ENCODE data around the gene MPPED1.

DNA sequence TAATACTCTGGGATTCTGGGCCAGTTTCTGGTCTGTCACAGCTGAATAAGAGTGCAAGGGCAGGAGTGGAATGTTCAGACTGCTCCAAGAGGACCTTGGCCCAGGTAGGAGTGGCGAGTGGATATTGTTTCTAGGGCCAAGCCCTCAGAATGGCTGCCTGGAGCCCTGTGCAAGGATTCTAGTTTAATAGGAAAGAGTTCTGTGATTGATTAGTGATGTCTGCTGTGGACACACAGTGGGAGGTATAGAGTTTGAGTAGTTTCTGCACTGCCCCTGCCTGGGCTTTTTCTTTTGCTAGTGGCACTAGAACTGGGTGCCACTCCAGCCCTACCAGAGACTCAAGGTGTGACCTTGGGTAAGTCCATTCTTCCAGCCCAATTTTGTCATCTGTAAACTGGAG is 9.7 kb upstream of the MPPED1 start:
- TF ChIP-seq TEAD1 (CRISPR knock-in tag; IDR thresholded peaks at IDR 0.05) (no peak), NR3C1 (CRISPR knock-in tag; conservative IDR thresholded peaks at IDR 0.05; ENCODE audit: low read depth) (no peak), CREB1 (CRISPR knock-in tag; IDR thresholded peaks at IDR 0.05) (no peak), NR2C2 (CRISPR knock-in tag; IDR thresholded peaks at IDR 0.05) (no peak), ZNF263 (CRISPR knock-in tag; IDR thresholded peaks at IDR 0.05; ENCODE audit: low read depth) (no peak)
- TF ChIP-seq, protein P1, sequence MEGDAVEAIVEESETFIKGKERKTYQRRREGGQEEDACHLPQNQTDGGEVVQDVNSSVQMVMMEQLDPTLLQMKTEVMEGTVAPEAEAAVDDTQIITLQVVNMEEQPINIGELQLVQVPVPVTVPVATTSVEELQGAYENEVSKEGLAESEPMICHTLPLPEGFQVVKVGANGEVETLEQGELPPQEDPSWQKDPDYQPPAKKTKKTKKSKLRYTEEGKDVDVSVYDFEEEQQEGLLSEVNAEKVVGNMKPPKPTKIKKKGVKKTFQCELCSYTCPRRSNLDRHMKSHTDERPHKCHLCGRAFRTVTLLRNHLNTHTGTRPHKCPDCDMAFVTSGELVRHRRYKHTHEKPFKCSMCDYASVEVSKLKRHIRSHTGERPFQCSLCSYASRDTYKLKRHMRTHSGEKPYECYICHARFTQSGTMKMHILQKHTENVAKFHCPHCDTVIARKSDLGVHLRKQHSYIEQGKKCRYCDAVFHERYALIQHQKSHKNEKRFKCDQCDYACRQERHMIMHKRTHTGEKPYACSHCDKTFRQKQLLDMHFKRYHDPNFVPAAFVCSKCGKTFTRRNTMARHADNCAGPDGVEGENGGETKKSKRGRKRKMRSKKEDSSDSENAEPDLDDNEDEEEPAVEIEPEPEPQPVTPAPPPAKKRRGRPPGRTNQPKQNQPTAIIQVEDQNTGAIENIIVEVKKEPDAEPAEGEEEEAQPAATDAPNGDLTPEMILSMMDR (IDR thresholded peaks at IDR 0.05): no peak
- TF ChIP-seq, protein P2, sequence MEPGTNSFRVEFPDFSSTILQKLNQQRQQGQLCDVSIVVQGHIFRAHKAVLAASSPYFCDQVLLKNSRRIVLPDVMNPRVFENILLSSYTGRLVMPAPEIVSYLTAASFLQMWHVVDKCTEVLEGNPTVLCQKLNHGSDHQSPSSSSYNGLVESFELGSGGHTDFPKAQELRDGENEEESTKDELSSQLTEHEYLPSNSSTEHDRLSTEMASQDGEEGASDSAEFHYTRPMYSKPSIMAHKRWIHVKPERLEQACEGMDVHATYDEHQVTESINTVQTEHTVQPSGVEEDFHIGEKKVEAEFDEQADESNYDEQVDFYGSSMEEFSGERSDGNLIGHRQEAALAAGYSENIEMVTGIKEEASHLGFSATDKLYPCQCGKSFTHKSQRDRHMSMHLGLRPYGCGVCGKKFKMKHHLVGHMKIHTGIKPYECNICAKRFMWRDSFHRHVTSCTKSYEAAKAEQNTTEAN (CRISPR knock-in tag; IDR thresholded peaks at IDR 0.05): no peak
- TF ChIP-seq, protein P3, sequence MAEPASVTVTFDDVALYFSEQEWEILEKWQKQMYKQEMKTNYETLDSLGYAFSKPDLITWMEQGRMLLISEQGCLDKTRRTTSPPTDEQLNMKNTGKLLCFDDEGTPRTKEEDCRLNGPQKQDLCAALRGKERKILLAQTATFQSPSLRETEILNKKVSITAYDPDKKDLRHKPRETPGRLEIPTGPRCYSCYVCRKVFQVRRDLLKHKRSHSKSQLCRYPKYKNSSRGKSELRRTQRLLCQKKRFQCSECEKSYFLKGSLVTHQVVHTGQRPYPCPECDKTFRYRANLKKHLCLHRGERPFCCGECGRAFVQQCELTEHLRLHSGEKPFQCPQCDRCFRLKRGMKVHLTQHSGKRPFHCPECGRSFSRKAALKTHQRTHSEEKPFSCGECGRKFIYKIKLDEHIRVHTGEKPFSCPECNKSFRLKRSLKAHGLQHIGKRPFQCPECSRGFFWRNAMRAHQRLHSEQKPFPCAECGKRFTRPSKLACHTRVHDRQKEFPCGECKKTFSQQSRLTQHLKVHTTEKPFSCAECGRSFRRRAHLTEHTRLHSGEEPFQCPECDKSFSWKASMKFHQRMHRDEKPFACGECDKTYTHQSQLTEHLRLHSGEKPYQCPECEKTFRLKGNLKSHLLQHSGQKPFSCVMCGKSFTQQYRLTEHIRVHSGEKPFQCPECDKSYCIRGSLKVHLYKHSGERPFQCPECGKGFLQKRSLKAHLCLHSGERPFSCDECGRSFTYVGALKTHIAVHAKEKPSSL (CRISPR knock-in tag; conservative IDR thresholded peaks at IDR 0.05): no peak

Data from WTC11 (cell line).